Left ventricle myocardium inferior (tissue), 1 donor: ENCODE results near the gene DCLRE1A. TPM values are rescaled to one million over a fixed set of nuclear protein-coding genes. Genes with fewer than 3 reads are reported as not detected.
"Not testable (repeated sequence)": the region's sequence is repeated elsewhere in the genome, so short reads cannot be mapped to it uniquely, and the experiment has no call there.

Source experiments
- DNase-seq: peaks from one replicate; pipeline ENCODE4 v3.0.0-alpha.2; 2020
- H3K27ac ChIP-seq: fragments of 200-600 bp; replicated peaks from 2 replicates; pipeline ENCODE4 v1.8.0; 2021
- H3K27me3 ChIP-seq: fragments of 200-600 bp; 2 replicates; pipeline ENCODE4 v1.8.0; 2021; ENCODE audit warnings: low read depth
- H3K36me3 ChIP-seq: fragments of 200-600 bp; 2 replicates; pipeline ENCODE4 v1.8.0; 2021
- H3K4me1 ChIP-seq: fragments of 200-600 bp; 2 replicates; pipeline ENCODE4 v1.8.0; 2021
- H3K4me3 ChIP-seq: fragments of 200-600 bp; 2 replicates; pipeline ENCODE4 v1.8.0; 2021; ENCODE audit warnings: mild to moderate bottlenecking, moderate library complexity
- H3K9me3 ChIP-seq: fragments of 200-600 bp; replicated peaks from 2 replicates; pipeline ENCODE4 v1.8.0; 2021
- intact Hi-C: fragments of 100-400 bp; cut with micrococcal nuclease; formaldehyde crosslinking; loops from one replicate; pipeline ENCODE4 v1.11.0; 2022
- total RNA-seq: library from RNA; stranded (reverse); fragmentation: NEBNext Ultra II Directional; extraction: Animal tissue kit (Norgen Biotek cat#: 25700); gene quantifications from one replicate; pipeline ENCODE4 v1.2.1, GENCODE V29; 2021
- TF ChIP-seq, protein P1 (sequence below): fragments of 200-600 bp; IDR thresholded peaks from 2 replicates; pipeline ENCODE4 v1.8.0; 2021; ENCODE audit warnings: antibody characterized with exemption, mild to moderate bottlenecking, borderline replicate concordance
- donor health status: DM: no; HTN: yes; CAD: no; lungs with severe emphysema.

Gene DCLRE1A
- total RNA-seq, 1 donor from 2014 or later: 5.1 TPM

DNA sequence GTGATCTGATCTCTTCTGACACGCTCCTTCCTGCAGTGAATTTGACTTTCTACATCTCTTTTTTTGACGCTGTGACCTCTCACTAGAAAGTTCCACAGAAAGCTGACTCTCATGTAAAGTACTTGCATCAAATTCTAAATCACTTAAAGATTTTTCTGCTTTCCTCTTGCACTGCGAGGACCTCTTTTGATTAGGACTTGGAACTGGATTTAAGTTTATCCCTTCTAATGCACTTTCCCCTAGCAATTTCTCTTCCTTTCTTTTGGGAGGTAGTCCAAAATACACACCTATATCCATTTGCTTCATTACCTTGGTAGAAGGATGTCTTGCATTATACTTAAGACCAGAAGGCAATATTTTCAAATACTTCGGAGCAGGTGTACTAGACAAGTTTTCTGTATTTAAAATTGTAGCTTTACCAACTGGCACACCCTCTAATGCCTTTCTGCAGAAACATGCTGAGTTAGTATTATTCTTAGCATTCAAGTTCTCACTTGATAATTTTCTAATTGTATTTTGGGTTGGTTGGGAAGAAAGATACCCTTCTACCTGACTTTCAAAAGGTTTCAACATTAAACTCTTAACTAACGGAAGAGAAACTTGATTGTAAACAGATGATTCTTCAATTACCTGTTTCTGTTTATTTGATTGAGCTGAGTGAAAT lies 4.6 kb downstream of the DCLRE1A start:
- intact Hi-C loops: no loop called here
- no peak overlapping the region for H3K27ac ChIP-seq
- TF ChIP-seq, protein P1, sequence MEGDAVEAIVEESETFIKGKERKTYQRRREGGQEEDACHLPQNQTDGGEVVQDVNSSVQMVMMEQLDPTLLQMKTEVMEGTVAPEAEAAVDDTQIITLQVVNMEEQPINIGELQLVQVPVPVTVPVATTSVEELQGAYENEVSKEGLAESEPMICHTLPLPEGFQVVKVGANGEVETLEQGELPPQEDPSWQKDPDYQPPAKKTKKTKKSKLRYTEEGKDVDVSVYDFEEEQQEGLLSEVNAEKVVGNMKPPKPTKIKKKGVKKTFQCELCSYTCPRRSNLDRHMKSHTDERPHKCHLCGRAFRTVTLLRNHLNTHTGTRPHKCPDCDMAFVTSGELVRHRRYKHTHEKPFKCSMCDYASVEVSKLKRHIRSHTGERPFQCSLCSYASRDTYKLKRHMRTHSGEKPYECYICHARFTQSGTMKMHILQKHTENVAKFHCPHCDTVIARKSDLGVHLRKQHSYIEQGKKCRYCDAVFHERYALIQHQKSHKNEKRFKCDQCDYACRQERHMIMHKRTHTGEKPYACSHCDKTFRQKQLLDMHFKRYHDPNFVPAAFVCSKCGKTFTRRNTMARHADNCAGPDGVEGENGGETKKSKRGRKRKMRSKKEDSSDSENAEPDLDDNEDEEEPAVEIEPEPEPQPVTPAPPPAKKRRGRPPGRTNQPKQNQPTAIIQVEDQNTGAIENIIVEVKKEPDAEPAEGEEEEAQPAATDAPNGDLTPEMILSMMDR: no peak
- no peaks in the 10 kb centered on the region for H3K9me3 ChIP-seq
- H3K4me3 ChIP-seq: no peak overlapping the region
- peaks cover 41% of the 10 kb centered on the region for H3K4me1 ChIP-seq
- peaks cover 23% of the 10 kb centered on the region for H3K36me3 ChIP-seq
- no peaks in the 10 kb centered on the region for H3K27me3 ChIP-seq
- DNase-seq: no peak

DNA sequence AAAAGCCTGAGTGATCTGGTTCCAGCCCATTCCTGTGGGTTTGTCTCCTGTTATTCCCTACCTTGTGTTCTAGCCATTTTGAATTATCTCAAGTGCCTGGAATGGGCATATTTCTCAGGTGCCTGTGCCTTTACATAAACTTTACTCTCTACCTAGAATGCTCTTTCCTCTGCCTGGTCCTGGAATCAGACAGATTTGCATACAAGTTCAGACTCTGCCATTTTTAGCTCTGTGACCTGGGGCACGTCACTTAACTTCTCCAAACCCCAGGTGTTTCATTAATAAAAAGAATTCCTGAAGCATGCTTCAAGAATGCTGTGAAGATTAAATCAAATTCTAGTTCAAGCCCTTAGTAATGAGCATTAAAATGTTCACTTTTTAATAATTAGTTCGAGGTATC lies 7.8 kb downstream of the DCLRE1A start:
- intact Hi-C loops: no loop called here
- H3K36me3 ChIP-seq: peaks cover 37% of the 10 kb centered on the region
- no peak for DNase-seq
- no peaks in the 10 kb centered on the region for H3K27me3 ChIP-seq
- peaks cover 17% of the 10 kb centered on the region for H3K4me1 ChIP-seq
- no peak overlapping the region for H3K4me3 ChIP-seq
- no peaks in the 10 kb centered on the region for H3K9me3 ChIP-seq
- TF ChIP-seq, protein P1: no peak
- no peak overlapping the region for H3K27ac ChIP-seq

DNA sequence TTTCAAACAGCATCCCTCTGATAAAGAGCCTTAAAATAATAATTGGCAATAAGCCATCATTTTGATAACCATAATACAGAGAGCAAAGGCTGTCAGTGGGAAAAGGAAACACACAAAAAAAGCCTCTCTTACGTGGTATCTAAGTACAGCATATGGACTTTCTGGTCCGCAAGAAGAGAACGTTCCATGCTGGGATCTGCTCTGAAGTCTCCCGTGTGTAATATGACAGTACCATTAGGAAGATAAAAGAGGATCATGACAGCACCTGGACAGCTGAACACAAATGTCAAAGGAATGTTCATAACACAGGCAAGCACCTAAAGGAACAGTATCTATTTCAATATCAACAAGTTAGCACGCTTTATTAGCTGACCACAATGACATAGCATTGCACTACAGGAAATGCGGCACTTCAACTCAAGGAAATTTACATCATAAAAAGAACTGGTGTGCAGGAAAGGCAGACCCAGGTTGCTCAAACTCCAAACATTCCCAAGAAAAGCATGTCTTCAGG lies 9.9 kb downstream of the DCLRE1A start:
- H3K4me3 ChIP-seq: no peak overlapping the region
- H3K9me3 ChIP-seq: no peaks in the 10 kb centered on the region
- H3K27ac ChIP-seq: no peak overlapping the region
- intact Hi-C loops: no loop called here
- DNase-seq: no peak
- peaks cover 47% of the 10 kb centered on the region for H3K36me3 ChIP-seq
- H3K4me1 ChIP-seq: peaks cover 8% of the 10 kb centered on the region
- TF ChIP-seq, protein P1: no peak
- no peaks in the 10 kb centered on the region for H3K27me3 ChIP-seq

DNA sequence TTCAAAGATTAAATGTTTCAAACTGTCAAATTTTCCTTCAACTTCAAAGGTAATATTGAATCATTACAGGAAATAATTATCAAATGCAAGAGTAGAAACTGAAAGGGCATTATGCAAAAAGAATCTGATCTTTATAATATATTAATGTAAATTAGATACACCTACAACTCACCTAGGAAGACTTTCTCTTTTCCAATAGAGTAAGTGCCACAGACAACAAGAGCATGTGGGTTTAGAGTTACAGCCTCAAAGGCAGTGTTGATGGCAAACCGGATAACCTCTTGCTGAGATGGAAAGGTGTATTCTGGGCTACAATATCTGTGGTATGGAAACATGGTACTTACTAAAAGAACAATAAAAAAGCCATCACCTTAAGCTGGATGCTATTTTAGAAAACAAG lies 11.7 kb downstream of the DCLRE1A start:
- Histone ChIP-seq H3K27me3 (no peaks in the 10 kb centered on the region), H3K9me3 (no peaks in the 10 kb centered on the region), H3K36me3 (peaks cover 50% of the 10 kb centered on the region), H3K27ac (no peak overlapping the region), H3K4me1 (peaks cover 8% of the 10 kb centered on the region), H3K4me3 (no peak overlapping the region)
- no peak for DNase-seq
- intact Hi-C loops: no loop called here
- TF ChIP-seq, protein P1: no peak

DNA sequence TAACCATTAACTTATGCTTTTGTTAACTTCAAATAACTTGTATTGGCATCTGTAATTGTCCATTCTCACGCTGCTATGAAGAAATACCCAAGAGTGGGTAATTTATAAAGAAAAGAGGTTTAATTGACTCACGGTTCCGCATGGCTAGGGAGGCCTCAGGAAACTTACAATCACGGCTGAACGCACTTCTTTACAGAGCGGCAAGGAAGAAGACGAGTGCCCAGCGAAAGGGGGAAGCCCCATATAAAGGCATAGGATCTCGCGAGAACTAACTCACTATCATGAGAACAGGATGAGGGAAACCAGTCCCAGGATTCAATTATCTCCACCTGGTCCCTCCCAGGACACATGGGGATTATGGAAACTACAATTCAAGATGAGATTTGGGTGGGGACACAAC lies 25.3 kb downstream of the DCLRE1A start:
- intact Hi-C loops, H3K27ac ChIP-seq, DNase-seq, H3K36me3 ChIP-seq, H3K27me3 ChIP-seq, H3K9me3 ChIP-seq, H3K4me3 ChIP-seq, H3K4me1 ChIP-seq: not testable (repeated sequence)

DNA sequence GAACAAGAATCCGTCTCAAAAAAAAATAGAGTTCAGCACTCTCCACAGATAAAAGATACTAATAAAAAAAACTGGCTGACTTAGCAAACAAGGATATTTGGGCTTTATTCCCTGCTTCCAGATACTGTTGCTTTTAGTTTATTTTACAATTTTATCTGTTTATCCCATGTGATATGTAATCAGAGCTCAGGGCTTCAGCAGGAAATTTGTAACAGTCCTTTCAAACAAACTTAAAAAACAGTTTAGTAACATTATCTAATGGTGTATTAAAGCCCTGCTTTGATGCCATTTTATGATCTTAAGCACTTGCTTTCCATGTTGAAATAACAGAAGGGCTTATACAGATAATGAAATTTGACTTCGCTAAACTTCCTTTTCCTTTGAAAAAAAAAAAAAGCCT lies 28.1 kb downstream of the DCLRE1A start:
- DNase-seq: no peak
- TF ChIP-seq, protein P1: no peak
- Histone ChIP-seq H3K4me3 (no peak overlapping the region), H3K9me3 (no peaks in the 10 kb centered on the region), H3K27me3 (no peaks in the 10 kb centered on the region), H3K27ac (no peak overlapping the region), H3K4me1 (no peaks in the 10 kb centered on the region), H3K36me3 (no peaks in the 10 kb centered on the region)
- intact Hi-C loops: no loop called here
